Breast epithelium (tissue), 3 donors: ENCODE measurements around the gene METAP1.

Source experiments
- POLR2A ChIP-seq: fragments of 450-650 bp; IDR thresholded peaks from one replicate; pipeline ENCODE4 v1.6.1; 2016; ENCODE audit warnings: antibody characterized with exemption, mild to moderate bottlenecking, moderate library complexity
- TF ChIP-seq, protein P1 (sequence below), 3 donors: fragments of 450-650 bp; IDR thresholded peaks; one replicate each; pipeline ENCODE4 v1.5.1; 2016 to 2017; ENCODE audit warnings: antibody characterized with exemption in 3 of 3, mild to moderate bottlenecking in 3 of 3, moderate library complexity in 3 of 3

DNA sequence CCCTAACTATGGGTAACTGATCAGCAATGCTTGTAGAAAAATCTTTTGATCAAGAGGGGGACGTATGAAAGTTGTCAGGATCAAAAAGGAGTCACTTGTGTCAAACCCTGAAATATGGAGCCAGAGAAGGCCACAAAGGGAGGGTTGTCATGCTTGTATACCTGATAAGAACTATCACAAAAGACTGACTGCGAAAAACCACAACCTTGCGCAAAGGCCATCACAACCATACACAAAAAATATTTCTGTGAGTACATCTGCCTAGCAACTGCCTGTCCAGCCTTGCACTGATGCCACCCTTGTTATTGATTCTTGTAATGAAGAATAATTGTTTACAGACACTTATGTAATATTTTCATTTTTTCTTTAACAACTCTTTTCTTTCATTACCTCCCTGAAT is 43.8 kb upstream of the METAP1 start:
- TF ChIP-seq POLR2A = no peak
- TF ChIP-seq, protein P1, sequence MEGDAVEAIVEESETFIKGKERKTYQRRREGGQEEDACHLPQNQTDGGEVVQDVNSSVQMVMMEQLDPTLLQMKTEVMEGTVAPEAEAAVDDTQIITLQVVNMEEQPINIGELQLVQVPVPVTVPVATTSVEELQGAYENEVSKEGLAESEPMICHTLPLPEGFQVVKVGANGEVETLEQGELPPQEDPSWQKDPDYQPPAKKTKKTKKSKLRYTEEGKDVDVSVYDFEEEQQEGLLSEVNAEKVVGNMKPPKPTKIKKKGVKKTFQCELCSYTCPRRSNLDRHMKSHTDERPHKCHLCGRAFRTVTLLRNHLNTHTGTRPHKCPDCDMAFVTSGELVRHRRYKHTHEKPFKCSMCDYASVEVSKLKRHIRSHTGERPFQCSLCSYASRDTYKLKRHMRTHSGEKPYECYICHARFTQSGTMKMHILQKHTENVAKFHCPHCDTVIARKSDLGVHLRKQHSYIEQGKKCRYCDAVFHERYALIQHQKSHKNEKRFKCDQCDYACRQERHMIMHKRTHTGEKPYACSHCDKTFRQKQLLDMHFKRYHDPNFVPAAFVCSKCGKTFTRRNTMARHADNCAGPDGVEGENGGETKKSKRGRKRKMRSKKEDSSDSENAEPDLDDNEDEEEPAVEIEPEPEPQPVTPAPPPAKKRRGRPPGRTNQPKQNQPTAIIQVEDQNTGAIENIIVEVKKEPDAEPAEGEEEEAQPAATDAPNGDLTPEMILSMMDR (IDR thresholded peaks at IDR 0.05) = no peak
